IMR-90 (cell line): Measurements from ENCODE around the gene MAP3K15. TPM values are rescaled to one million over a fixed set of nuclear protein-coding genes. Genes with fewer than 3 reads are reported as not detected.

ENCODE experiments used
- ATAC-seq: fragments of 200-7000 bp; cut with Tn5 transposase; 2 replicates; pipeline ENCODE4 v1.9.1; 2020; ENCODE audit warnings: low read depth, mild to moderate bottlenecking, moderate library complexity
- BruUV-seq: library from RNA; stranded (reverse); fragments of 400-500 nt; replicated peaks from 2 replicates; lab custom pipeline; 2021; lab: Mats Ljungman, UMichigan
- CTCF ChIA-PET: fragments of 300-600 bp; formaldehyde crosslinking; extraction: SDS; loops from one replicate; lab custom pipeline; 2021; ENCODE audit warnings: antibody characterized with exemption; lab: Yijun Ruan, JAX
- POLR2A ChIA-PET: fragments of 300-600 bp; sonication (Branson Sonifier 250); formaldehyde crosslinking; loops from one replicate; lab custom pipeline; 2022; ENCODE audit warnings: antibody characterized with exemption; ENCODE audit not compliant: unreplicated experiment; lab: Charles Lee
- DNase-seq: peaks from one replicate; pipeline ENCODE4 v3.0.0; 2013
- H2AFZ ChIP-seq: replicated peaks from 2 replicates; pipeline ENCODE3; 2013; ENCODE audit warnings: low read length, mild to moderate bottlenecking; ENCODE audit not compliant: poor library complexity
- H2AK5ac ChIP-seq: 2 replicates; pipeline ENCODE4 v1.6.1; 2013; ENCODE audit warnings: low read depth, low read length, inconsistent platforms
- H2AK9ac ChIP-seq: replicated peaks from 2 replicates; pipeline ENCODE3; 2013; ENCODE audit warnings: mild to moderate bottlenecking, low read depth, low read length, moderate library complexity; ENCODE audit not compliant: poor library complexity
- H2BK120ac ChIP-seq: 2 replicates; pipeline ENCODE4 v1.6.1; 2013; ENCODE audit warnings: low read depth, low read length, inconsistent platforms
- H2BK15ac ChIP-seq: 3 replicates; pipeline ENCODE4 v1.6.1; 2013; ENCODE audit warnings: low read depth, low read length, inconsistent platforms
- H2BK20ac ChIP-seq: 2 replicates; pipeline ENCODE4 v1.6.1; 2013; ENCODE audit warnings: low read depth, mild to moderate bottlenecking, inconsistent platforms, low read length, moderate library complexity
- H2BK5ac ChIP-seq: 2 replicates; pipeline ENCODE4 v1.6.1; 2013; ENCODE audit warnings: mild to moderate bottlenecking, low read depth, low read length, inconsistent platforms; ENCODE audit not compliant: poor library complexity, severe bottlenecking
- H3K14ac ChIP-seq: replicated peaks from 2 replicates; pipeline ENCODE4 v1.6.1; 2013; ENCODE audit warnings: low read depth, low read length, inconsistent platforms
- H3K18ac ChIP-seq: 2 replicates; pipeline ENCODE4 v1.6.1; 2013; ENCODE audit warnings: low read depth, low read length, control low read depth
- H3K23ac ChIP-seq: 2 replicates; pipeline ENCODE4 v1.6.1; 2013; ENCODE audit warnings: low read depth, low read length, inconsistent platforms
- H3K27ac ChIP-seq: 2 replicates; pipeline ENCODE4 v1.5.1; 2013; ENCODE audit warnings: mild to moderate bottlenecking, control low read depth, low read length; ENCODE audit not compliant: insufficient read depth
- H3K27me3 ChIP-seq: 2 replicates; pipeline ENCODE4 v1.6.1; 2013; ENCODE audit warnings: low read length; ENCODE audit not compliant: control insufficient read depth, insufficient read depth
- H3K36me3 ChIP-seq: 2 replicates; pipeline ENCODE4 v1.6.1; 2013; ENCODE audit warnings: low read length, mixed read lengths; ENCODE audit not compliant: control insufficient read depth, insufficient read depth
- H3K4ac ChIP-seq: 2 replicates; pipeline ENCODE4 v1.6.1; 2013; ENCODE audit warnings: low read depth, low read length, inconsistent platforms
- H3K4me1 ChIP-seq: 2 replicates; pipeline ENCODE4 v1.6.1; 2013; ENCODE audit warnings: low read length, mixed read lengths; ENCODE audit not compliant: control insufficient read depth, insufficient read depth
- H3K4me2 ChIP-seq: 2 replicates; pipeline ENCODE4 v1.6.1; 2013; ENCODE audit warnings: low read depth, mild to moderate bottlenecking, control low read depth, low read length, moderate library complexity
- H3K4me3 ChIP-seq: 2 replicates; pipeline ENCODE4 v1.5.1; 2013; ENCODE audit warnings: low read depth, mild to moderate bottlenecking, control low read depth, low read length, moderate library complexity; ENCODE audit not compliant: insufficient read depth
- H3K56ac ChIP-seq: 2 replicates; pipeline ENCODE4 v1.6.1; 2013; ENCODE audit warnings: low read length, inconsistent platforms; ENCODE audit not compliant: insufficient read depth; ENCODE audit errors: extremely low read depth
- H3K79me1 ChIP-seq, 2 experiments: 2 replicates each; pipeline ENCODE4 v1.6.1; 2013; ENCODE audit warnings: low read length in 2 of 2, inconsistent platforms in 1 of 2, low read depth in 1 of 2
- H3K9ac ChIP-seq: 2 replicates; pipeline ENCODE4 v1.6.1; 2013; ENCODE audit warnings: low read depth, low read length, control low read depth
- H3K9me1 ChIP-seq: 2 replicates; pipeline ENCODE4 v1.6.1; 2013; ENCODE audit warnings: low read length, inconsistent platforms; ENCODE audit not compliant: insufficient read depth
- H3K9me3 ChIP-seq: 2 replicates; pipeline ENCODE4 v1.6.1; 2013; ENCODE audit warnings: low read length; ENCODE audit not compliant: control insufficient read depth, insufficient read depth
- H4K20me1 ChIP-seq: 2 replicates; pipeline ENCODE4 v1.6.1; 2013; ENCODE audit warnings: low read length, inconsistent platforms; ENCODE audit not compliant: insufficient read depth
- H4K5ac ChIP-seq: 2 replicates; pipeline ENCODE4 v1.6.1; 2013; ENCODE audit warnings: mild to moderate bottlenecking, low read depth, low read length, control low read depth
- H4K8ac ChIP-seq, 2 experiments: 2 replicates each; pipeline ENCODE4 v1.6.1; 2013; ENCODE audit warnings: low read depth in 2 of 2, low read length in 2 of 2, control low read depth in 1 of 2, inconsistent platforms in 1 of 2
- H4K91ac ChIP-seq: 2 replicates; pipeline ENCODE4 v1.6.1; 2013; ENCODE audit warnings: low read depth, low read length, inconsistent platforms; ENCODE audit not compliant: insufficient read depth
- BHLHE40 ChIP-seq: fragments of 150-350 bp; IDR thresholded peaks from 2 replicates; pipeline ENCODE4 v1.6.1; 2016; ENCODE audit warnings: mild to moderate bottlenecking, low read depth, low read length
- CEBPB ChIP-seq: IDR thresholded peaks from 2 replicates; pipeline ENCODE4 v1.6.1; 2012; ENCODE audit warnings: low read depth, low read length, improper control_type of control experiment
- CHD1 ChIP-seq: IDR thresholded peaks from 2 replicates; pipeline ENCODE4 v1.6.1; 2012; ENCODE audit warnings: low read depth, low read length, improper control_type of control experiment
- FOS ChIP-seq: fragments of 150-350 bp; IDR thresholded peaks from 2 replicates; pipeline ENCODE4 v1.6.1; 2016; ENCODE audit warnings: low read depth, low read length
- MAFK ChIP-seq: IDR thresholded peaks from 2 replicates; pipeline ENCODE4 v1.6.1; 2012; ENCODE audit warnings: low read depth, low read length, improper control_type of control experiment
- MAZ ChIP-seq: IDR thresholded peaks from 2 replicates; pipeline ENCODE4 v1.6.1; 2012; ENCODE audit warnings: low read depth, mild to moderate bottlenecking, low read length, improper control_type of control experiment, moderate library complexity, borderline replicate concordance
- MXI1 ChIP-seq: IDR thresholded peaks from 2 replicates; pipeline ENCODE4 v1.6.1; 2012; ENCODE audit warnings: low read depth, mild to moderate bottlenecking, low read length, moderate library complexity, borderline replicate concordance
- NFE2L2 ChIP-seq: fragments of 150-350 bp; IDR thresholded peaks from 2 replicates; pipeline ENCODE4 v1.6.1; 2016; ENCODE audit warnings: low read depth, mild to moderate bottlenecking, low read length
- POLR2A ChIP-seq: IDR thresholded peaks from 2 replicates; pipeline ENCODE4 v1.6.1; 2012; ENCODE audit warnings: mild to moderate bottlenecking, low read depth, low read length
- RAD21 ChIP-seq: IDR thresholded peaks from 2 replicates; pipeline ENCODE4 v1.6.1; 2012; ENCODE audit warnings: low read length, improper control_type of control experiment
- RCOR1 ChIP-seq: IDR thresholded peaks from 2 replicates; pipeline ENCODE4 v1.6.1; 2012; ENCODE audit warnings: mild to moderate bottlenecking, low read length, improper control_type of control experiment; ENCODE audit not compliant: insufficient replicate concordance
- RFX5 ChIP-seq: IDR thresholded peaks from 2 replicates; pipeline ENCODE4 v1.8.0; 2012; ENCODE audit warnings: low read depth, mild to moderate bottlenecking, low read length, moderate library complexity
- SMC3 ChIP-seq: fragments of 150-350 bp; IDR thresholded peaks from 2 replicates; pipeline ENCODE4 v1.6.1; 2016; ENCODE audit warnings: low read depth, mild to moderate bottlenecking, antibody characterized with exemption, low read length, moderate library complexity
- WGBS, 2 experiments: methylation state at CpG; one replicate each; pipeline versions ENCODE4 v1.1.5 to v1.1.7; 2013; ENCODE audit warnings: missing lambda C conversion rate in 2 of 2; ENCODE audit not compliant: insufficient read length in 1 of 2; ENCODE audit errors: extremely low coverage in 2 of 2; 5-methylcytosine and 5-hydroxymethylcytosine counted together
- dilution Hi-C: fragments of 300-500 bp; cut with HindIII; formaldehyde crosslinking; loops from one replicate; pipeline ENCODE4 v1.14.3; 2018; ENCODE audit warnings: low sequenced_read_pairs; ENCODE audit not compliant: unreplicated experiment
- in situ Hi-C: fragments of 300-500 bp; cut with MboI; formaldehyde crosslinking; loops from 3 replicates; pipeline ENCODE4 v1.14.3; 2019; ENCODE audit warnings: low sequenced_read_pairs, inconsistent platforms, mixed read lengths
- intact Hi-C: fragments of 100-400 bp; cut with micrococcal nuclease; formaldehyde crosslinking; loops from 2 replicates; pipeline ENCODE4 v1.10.0; 2022
- polyA plus RNA-seq, 3 experiments: library from polyadenylated mRNA; depleted of rRNA; stranded (reverse); fragments of >200 nt; gene quantifications; 2 replicates each; pipeline ENCODE4 v1.2.3, GENCODE V29; 2012; ENCODE audit warnings: low replicate concordance in 1 of 3
- total RNA-seq: library from RNA; depleted of rRNA; stranded (reverse); fragments of >200 nt; gene quantifications from 2 replicates; pipeline ENCODE4 v1.2.3, GENCODE V29; 2012
- TF ChIP-seq, protein P1 (sequence below): fragments of 150-350 bp; IDR thresholded peaks from 2 replicates; pipeline ENCODE4 v1.6.1; 2017; ENCODE audit warnings: mild to moderate bottlenecking, antibody characterized with exemption, low read length, low read depth
- TF ChIP-seq, protein P2 (sequence below): fragments of 150-350 bp; IDR thresholded peaks from 2 replicates; pipeline ENCODE4 v1.6.1; 2016; ENCODE audit warnings: low read depth, mild to moderate bottlenecking, low read length, moderate library complexity, borderline replicate concordance
- TF ChIP-seq, protein P3 (sequence below): conservative IDR thresholded peaks from 2 replicates; pipeline ENCODE4 v1.5.1; 2012; ENCODE audit warnings: mild to moderate bottlenecking, low read depth, low read length, improper control_type of control experiment

The MAP3K15 gene
- total and polyA plus RNA-seq, 2 of the 4 experiments (the other 2 are of a cell fraction) = under 0.01 to 0.10 TPM

DNA sequence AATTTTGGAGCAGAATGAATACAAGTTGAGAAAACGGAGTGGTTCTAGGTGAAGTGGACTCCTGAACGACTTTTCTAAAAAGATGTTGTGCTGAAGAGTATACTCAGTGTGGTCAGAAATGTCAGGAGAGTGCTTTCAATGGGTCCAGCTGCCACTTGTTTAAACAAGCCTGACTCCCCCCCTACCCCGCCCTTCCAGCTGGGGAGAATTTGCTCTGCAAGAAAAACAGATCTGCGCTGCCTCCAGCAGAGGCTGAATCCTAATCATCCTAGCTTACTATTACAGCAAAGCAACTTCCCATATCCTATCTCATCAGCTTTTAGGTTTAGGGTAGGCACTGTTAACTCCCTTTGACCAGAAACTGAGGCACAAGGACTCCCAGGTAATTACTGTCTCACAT is 1.9 kb downstream of the MAP3K15 start:
- Histone ChIP-seq H2BK120ac (no peak overlapping the region), H2AFZ (no peak overlapping the region), H3K4me1 (no peaks in the 10 kb centered on the region), H3K9ac (no peak overlapping the region), H3K18ac (no peak overlapping the region), H2BK20ac (no peak overlapping the region), H3K4ac (no peak overlapping the region), H2AK5ac (no peak overlapping the region), H3K4me3 (no peak overlapping the region), H4K8ac (no peak overlapping the region), H3K9me1 (no peaks in the 10 kb centered on the region), H3K14ac (no peak overlapping the region), H3K27ac (no peak overlapping the region), H3K9me3 (peaks cover 3% of the 10 kb centered on the region; the same call in 1 of the 2 replicates), H3K4me2 (0 out of 2 replicates have a peak overlapping the region, but pooled peaks have one; percentile 23), H4K20me1 (no peaks in the 10 kb centered on the region), H3K36me3 (no peaks in the 10 kb centered on the region), H2BK5ac (no peak overlapping the region), H4K91ac (no peak overlapping the region), H3K23ac (no peak overlapping the region), H2AK9ac (no peak overlapping the region), H3K56ac (no peak overlapping the region), H2BK15ac (no peak overlapping the region), H3K79me1 (no peaks in the 10 kb centered on the region), H4K5ac (no peak overlapping the region), H3K27me3 (peaks cover 8% of the 10 kb centered on the region)
- DNase-seq = peak; percentile 4
- WGBS, 2 experiments = 40% methylated on average over 1 of the region's 4 CpGs; no CpG with 5 or more reads in 1 of the 2 experiments
- BruUV-seq = no TSS peak
- POLR2A ChIA-PET = no interaction called here
- intact Hi-C loops (no loop called here), dilution Hi-C loops (no loop called here), in situ Hi-C loops (no loop called here)
- CTCF ChIA-PET = no interaction called here
- peak; percentile 53; the same call in 1 of the 2 replicates for ATAC-seq
- TF ChIP-seq, protein P1, sequence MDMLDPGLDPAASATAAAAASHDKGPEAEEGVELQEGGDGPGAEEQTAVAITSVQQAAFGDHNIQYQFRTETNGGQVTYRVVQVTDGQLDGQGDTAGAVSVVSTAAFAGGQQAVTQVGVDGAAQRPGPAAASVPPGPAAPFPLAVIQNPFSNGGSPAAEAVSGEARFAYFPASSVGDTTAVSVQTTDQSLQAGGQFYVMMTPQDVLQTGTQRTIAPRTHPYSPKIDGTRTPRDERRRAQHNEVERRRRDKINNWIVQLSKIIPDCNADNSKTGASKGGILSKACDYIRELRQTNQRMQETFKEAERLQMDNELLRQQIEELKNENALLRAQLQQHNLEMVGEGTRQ = no peak
- TF ChIP-seq NFE2L2 = no peak
- TF ChIP-seq CEBPB = no peak
- TF ChIP-seq MAFK = no peak
- TF ChIP-seq, protein P2, sequence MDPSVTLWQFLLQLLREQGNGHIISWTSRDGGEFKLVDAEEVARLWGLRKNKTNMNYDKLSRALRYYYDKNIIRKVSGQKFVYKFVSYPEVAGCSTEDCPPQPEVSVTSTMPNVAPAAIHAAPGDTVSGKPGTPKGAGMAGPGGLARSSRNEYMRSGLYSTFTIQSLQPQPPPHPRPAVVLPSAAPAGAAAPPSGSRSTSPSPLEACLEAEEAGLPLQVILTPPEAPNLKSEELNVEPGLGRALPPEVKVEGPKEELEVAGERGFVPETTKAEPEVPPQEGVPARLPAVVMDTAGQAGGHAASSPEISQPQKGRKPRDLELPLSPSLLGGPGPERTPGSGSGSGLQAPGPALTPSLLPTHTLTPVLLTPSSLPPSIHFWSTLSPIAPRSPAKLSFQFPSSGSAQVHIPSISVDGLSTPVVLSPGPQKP = no peak
- no peak for TF ChIP-seq MXI1
- no peak for TF ChIP-seq POLR2A
- TF ChIP-seq RFX5 = no peak
- TF ChIP-seq FOS = no peak
- no peak for TF ChIP-seq CHD1
- TF ChIP-seq BHLHE40 = no peak
- TF ChIP-seq SMC3 = no peak
- TF ChIP-seq, protein P3, sequence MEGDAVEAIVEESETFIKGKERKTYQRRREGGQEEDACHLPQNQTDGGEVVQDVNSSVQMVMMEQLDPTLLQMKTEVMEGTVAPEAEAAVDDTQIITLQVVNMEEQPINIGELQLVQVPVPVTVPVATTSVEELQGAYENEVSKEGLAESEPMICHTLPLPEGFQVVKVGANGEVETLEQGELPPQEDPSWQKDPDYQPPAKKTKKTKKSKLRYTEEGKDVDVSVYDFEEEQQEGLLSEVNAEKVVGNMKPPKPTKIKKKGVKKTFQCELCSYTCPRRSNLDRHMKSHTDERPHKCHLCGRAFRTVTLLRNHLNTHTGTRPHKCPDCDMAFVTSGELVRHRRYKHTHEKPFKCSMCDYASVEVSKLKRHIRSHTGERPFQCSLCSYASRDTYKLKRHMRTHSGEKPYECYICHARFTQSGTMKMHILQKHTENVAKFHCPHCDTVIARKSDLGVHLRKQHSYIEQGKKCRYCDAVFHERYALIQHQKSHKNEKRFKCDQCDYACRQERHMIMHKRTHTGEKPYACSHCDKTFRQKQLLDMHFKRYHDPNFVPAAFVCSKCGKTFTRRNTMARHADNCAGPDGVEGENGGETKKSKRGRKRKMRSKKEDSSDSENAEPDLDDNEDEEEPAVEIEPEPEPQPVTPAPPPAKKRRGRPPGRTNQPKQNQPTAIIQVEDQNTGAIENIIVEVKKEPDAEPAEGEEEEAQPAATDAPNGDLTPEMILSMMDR = no peak
- no peak for TF ChIP-seq MAZ
- no peak for TF ChIP-seq RAD21
- TF ChIP-seq RCOR1 = no peak
